RWPE2 (cell line): ENCODE measurements around the gene PRSS12.
"Not testable (repeated sequence)": the region's sequence is repeated elsewhere in the genome, so short reads cannot be mapped to it uniquely, and the experiment has no call there.

Experiments used
- ATAC-seq: fragments of 200-7000 bp; cut with Tn5 transposase; 3 replicates; pipeline ENCODE4 v1.9.1; 2021; ENCODE audit warnings: low read depth
- DNase-seq: peaks from one replicate; pipeline ENCODE4 v3.0.0-alpha.2; 2020; ENCODE audit warnings: low spot score
- H3K27ac ChIP-seq: fragments of 450-650 bp; 2 replicates; pipeline ENCODE4 v1.5.1; 2017; ENCODE audit warnings: mild to moderate bottlenecking; ENCODE audit not compliant: poor library complexity, severe bottlenecking
- H3K27me3 ChIP-seq: fragments of 250-450 bp; sonication (Bioruptor Pico); 2 replicates; pipeline ENCODE4 v1.5.1; 2021; ENCODE audit warnings: mild to moderate bottlenecking, moderate library complexity; ENCODE audit not compliant: insufficient read depth, poor library complexity, severe bottlenecking
- H3K36me3 ChIP-seq: fragments of 250-450 bp; sonication (Bioruptor Pico); 2 replicates; pipeline ENCODE4 v1.5.1; 2020; ENCODE audit warnings: low read depth, mild to moderate bottlenecking, moderate library complexity
- H3K4me1 ChIP-seq: fragments of 250-450 bp; sonication (Bioruptor Pico); 2 replicates; pipeline ENCODE4 v1.5.1; 2021; ENCODE audit warnings: mild to moderate bottlenecking, moderate library complexity; ENCODE audit not compliant: insufficient read depth, poor library complexity, severe bottlenecking
- H3K4me3 ChIP-seq: fragments of 250-450 bp; sonication (Bioruptor Pico); 2 replicates; pipeline ENCODE4 v1.5.1; 2021; ENCODE audit warnings: mild to moderate bottlenecking, moderate library complexity; ENCODE audit not compliant: severe bottlenecking
- H3K9me3 ChIP-seq: fragments of 250-450 bp; sonication (Bioruptor Pico); 2 replicates; pipeline ENCODE4 v1.5.1; 2021; ENCODE audit warnings: mild to moderate bottlenecking, moderate library complexity; ENCODE audit not compliant: severe bottlenecking
- CTCF ChIP-seq: fragments of 450-650 bp; IDR thresholded peaks from one replicate; pipeline ENCODE4 v1.5.1; 2017; ENCODE audit warnings: mild to moderate bottlenecking, moderate library complexity; ENCODE audit not compliant: poor library complexity, severe bottlenecking

PRSS12 gene

DNA sequence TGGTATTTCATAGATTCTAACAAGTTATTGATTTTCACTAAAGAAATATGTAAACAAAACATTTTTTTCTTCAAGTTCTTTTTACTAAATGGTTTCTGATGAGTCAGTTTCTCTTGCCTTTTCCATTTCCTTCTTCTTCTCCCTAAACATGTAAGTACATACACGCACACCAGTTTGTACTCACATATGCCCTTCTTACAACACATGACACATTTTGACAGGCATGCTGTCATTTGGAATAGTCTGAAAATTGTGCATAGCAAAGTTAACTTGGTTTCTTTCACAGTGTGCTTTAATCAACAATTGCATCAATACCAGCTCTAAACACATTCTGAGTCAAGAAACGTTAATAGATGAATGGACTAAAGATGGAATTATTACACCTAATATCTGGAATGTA, 35.1 kb downstream of the PRSS12 start:
- no peak overlapping the region for H3K27ac ChIP-seq
- no peaks in the 10 kb centered on the region for H3K9me3 ChIP-seq
- H3K4me3 ChIP-seq, result no peak overlapping the region
- no peak for TF ChIP-seq CTCF
- no peaks in the 10 kb centered on the region for H3K36me3 ChIP-seq
- no peaks in the 10 kb centered on the region for H3K4me1 ChIP-seq
- H3K27me3 ChIP-seq, result no peaks in the 10 kb centered on the region
- ATAC-seq (no peak), DNase-seq (no peak)

- no peaks in the 10 kb centered on the region for H3K4me1 ChIP-seq
- ATAC-seq (no peak), DNase-seq (no peak)
- no peaks in the 10 kb centered on the region for H3K36me3 ChIP-seq
- no peaks in the 10 kb centered on the region for H3K9me3 ChIP-seq
- no peak overlapping the region for H3K4me3 ChIP-seq
- no peak for TF ChIP-seq CTCF
- no peak overlapping the region for H3K27ac ChIP-seq
- no peaks in the 10 kb centered on the region for H3K27me3 ChIP-seq
Observed at GRCh38 chr4:118314221-118314620, 38.6 kb downstream of the PRSS12 start.

DNA sequence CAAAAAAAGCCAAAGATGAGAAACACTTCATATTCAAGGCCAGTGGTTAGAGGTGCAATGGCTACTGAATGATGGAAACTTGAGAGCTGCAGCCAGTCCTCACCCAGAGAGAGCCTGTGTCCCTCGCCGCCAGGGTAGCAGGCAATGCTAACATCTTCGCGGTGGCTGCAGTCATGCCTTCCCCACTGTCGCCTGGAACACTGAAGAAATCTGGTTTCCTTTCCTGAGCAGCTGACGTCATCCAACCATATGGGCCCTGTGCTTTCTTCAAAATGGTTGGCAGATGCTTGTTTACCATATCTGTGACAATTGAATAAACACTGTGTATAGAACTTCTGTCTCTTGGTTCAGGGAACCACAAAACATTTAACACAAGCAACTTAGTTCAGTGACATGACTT, 39.7 kb downstream of the PRSS12 start:
- Histone ChIP-seq H3K27me3 (no peaks in the 10 kb centered on the region), H3K36me3 (no peaks in the 10 kb centered on the region), H3K9me3 (no peaks in the 10 kb centered on the region), H3K4me3 (no peak overlapping the region), H3K27ac (no peak overlapping the region), H3K4me1 (no peaks in the 10 kb centered on the region)
- DNase-seq (no peak), ATAC-seq (no peak)
- no peak for TF ChIP-seq CTCF

DNA sequence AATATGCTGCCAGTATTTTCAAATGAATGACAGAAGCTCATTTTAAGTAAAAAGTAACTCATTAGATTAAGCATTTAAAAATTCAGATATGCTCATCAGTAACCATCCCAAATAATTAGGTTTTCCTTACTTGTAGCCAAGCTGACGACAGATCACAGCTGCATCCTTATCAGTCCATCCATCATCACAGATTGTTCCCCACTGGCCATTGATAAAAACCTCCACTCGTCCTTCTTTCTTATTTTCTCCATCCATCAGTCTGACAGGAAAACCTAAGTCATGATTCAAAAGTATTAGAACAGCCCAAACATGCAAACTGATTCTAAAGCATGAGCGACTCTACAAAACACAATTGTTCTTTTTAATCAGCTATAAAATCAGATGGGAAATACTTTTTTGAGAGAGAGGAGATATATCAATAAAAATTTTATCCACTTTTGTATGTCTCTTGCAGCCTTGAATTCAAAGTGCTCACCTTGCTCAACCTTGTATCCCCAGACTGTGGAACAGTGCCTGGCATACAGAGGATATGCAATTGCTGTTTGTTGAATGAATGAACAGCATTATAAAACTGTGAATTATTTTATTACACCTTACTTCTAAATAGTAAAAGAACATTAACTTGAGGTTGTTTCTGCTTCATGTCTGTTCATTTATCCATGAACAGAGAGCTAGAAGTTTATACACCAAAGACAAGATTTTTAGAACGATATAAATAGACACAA, 44.3 kb downstream of the PRSS12 start:
- no peaks in the 10 kb centered on the region for H3K27me3 ChIP-seq
- no peak overlapping the region for H3K27ac ChIP-seq
- H3K9me3 ChIP-seq, result no peaks in the 10 kb centered on the region
- DNase-seq (no peak), ATAC-seq (no peak)
- H3K36me3 ChIP-seq, result no peaks in the 10 kb centered on the region
- H3K4me1 ChIP-seq, result no peaks in the 10 kb centered on the region
- TF ChIP-seq CTCF, result no peak
- no peak overlapping the region for H3K4me3 ChIP-seq

- Histone ChIP-seq H3K27me3 (no peaks in the 10 kb centered on the region), H3K27ac (no peak overlapping the region), H3K4me3 (no peak overlapping the region), H3K36me3 (no peaks in the 10 kb centered on the region), H3K4me1 (no peaks in the 10 kb centered on the region), H3K9me3 (no peaks in the 10 kb centered on the region)
- TF ChIP-seq CTCF, result no peak
- DNase-seq (no peak), ATAC-seq (no peak)
Observed at GRCh38 chr4:118307643-118308042, 45.2 kb downstream of the PRSS12 start.

DNA sequence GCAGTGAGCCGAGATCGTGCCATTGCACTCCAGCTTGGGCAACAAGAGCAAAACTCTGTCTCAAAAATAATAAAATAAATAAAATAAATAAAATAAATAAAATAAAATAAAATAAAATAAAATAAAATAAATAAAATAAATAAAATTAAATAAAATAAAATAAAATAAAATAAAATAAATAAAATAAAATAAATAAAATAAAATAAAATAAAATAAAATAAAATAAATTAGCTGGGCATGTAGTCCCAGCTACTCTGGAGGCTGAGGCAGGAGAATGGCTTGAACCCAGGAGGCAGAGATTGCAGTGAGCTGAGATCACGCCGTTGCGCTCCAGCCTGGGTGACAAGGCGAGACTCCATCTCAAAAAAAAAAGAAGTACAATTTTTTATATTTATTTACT, 53.2 kb downstream of the PRSS12 start:
- H3K36me3 ChIP-seq, ATAC-seq, H3K4me3 ChIP-seq, H3K4me1 ChIP-seq, H3K9me3 ChIP-seq, H3K27ac ChIP-seq, DNase-seq, H3K27me3 ChIP-seq: not testable (repeated sequence)
